DMS 273 (cell line): ENCODE data around the gene SRSF5.
A peak's percentile ranks its signal among the peaks of the same experiment; 100 is the strongest.

Source experiments
- DNase-seq: peaks from one replicate; lab custom pipeline; 2025; ENCODE audit not compliant: unreplicated experiment; lab: John Stamatoyannopoulos, UW

SRSF5 gene

DNA sequence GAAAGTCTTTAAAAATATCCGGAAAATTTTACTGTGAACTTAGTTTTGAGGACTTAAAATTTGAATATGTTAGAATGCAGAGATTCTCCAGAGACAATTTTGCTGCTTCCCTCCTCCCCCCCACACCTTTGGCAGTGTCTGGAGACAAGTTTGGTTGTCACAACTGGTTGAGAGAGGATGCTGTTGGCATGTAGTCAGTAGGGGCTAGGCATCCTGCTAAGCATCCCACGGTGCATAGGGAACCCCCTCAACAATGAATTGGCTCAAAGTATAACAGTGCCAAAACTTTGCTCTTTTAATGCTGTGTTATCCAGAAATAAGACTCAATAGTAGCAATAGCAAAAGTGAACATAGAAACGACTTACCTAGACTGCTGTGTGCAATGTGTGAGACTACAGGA lies 3.6 kb downstream of the SRSF5 start:
- no peak for DNase-seq

DNA sequence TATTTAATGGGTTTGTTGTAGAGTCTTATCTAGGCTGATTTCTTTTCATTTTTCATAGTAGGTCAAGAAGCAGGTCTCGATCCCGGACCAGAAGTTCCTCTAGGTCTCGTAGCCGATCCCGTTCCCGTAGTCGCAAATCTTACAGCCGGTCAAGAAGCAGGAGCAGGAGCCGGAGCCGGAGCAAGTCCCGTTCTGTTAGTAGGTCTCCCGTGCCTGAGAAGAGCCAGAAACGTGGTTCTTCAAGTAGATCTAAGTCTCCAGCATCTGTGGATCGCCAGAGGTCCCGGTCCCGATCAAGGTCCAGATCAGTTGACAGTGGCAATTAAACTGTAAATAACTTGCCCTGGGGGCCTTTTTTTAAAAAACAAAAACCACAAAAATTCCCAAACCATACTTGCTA lies 4.2 kb downstream of the SRSF5 start:
- DNase-seq, result no peak

DNA sequence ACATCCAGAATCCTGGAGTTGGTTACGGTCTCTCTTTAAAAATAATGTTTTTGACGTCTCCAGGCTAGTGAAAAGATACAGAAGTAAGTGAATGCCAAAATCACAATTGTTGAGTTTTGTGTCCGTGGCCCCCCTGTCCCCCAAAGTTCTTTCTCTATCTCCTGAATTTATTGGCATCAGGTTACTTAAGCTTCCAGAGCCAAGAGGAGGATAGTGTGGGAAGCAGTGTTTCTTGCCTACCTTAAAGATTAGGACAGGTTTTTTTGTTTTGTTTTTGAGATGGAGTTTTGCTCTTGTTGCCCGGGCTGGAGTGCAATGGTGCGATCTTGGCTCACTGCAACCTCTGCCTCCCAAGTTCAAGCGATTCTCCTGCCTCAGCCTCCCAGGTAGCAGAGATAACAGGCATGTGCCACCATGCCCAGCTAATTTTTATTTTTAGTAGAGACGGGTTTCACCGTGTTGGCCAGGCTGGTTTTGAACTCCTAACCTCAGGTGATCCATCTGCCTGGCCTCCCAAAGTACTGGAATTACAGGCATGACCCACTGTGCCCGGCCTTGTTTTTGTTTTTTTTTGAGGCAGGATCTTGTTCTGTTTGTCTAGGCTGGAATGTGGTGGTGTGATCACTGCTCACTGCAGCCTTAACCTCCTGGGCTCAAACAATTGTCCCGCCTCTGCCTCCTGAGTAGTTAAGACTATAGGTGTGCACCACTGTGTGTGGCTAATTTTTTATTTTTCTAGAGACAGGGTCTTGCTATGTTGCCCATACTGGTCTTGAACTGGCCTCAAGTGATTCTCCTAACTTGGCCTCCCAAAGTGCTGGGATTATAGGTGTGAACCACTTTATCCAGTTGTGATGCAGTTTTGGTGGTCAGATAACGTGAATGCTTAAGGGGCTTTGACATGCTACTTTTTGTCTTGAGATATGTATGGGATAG lies 5.4 kb downstream of the SRSF5 start:
- no peak for DNase-seq

DNA sequence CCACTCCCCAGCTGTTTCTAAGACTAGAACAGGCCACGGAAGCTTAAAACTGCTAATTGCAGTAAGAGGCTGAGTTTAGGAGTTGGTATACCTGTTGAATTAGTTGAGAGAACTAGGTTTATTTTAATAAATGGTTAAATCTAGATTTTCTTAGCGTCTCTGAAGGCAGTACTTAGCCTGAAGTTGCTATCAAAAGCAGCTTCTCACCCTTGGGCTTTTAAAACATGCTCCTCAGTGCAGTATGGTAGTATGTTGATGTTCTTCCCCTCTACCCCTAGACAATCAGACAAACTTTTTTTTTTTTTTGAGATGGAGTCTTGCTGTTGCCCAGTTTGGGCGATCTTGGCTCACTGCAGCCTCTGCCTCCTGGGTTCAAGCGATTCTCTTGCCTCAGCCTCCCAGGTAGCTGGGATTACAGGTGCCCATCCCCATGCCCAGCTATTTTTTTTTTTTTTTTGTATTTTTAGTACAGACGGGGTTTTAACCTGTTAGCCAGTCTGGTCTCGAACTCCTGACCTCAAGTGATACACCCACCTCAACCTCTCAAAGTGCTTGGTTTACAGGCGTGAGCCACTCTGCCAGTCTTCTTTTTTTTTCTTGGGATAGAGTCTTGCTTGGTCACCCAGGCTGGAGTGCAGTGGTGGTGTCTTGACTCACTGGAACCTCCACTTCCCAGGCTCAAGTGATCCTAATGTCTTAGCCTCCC lies 6.8 kb downstream of the SRSF5 start:
- no peak for DNase-seq

DNA sequence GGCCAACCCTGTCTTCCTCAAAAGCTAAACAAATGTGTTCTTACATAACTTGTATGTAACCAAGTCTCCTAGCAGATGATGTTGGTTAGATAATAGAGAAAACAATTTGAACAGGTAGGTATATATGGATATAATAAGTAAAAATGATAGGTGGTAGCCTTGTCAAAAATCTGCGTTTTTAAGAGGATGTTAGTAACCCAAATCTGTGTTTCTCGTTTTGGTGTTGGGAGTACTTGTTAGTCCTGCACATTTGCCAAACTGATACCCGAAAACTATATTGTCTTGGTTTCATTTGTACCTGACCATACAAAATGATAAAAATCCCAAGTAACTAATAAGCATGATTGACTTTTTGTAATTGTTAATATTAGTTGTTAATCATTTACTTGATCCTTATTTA lies 8.1 kb downstream of the SRSF5 start:
- no peak for DNase-seq

DNA sequence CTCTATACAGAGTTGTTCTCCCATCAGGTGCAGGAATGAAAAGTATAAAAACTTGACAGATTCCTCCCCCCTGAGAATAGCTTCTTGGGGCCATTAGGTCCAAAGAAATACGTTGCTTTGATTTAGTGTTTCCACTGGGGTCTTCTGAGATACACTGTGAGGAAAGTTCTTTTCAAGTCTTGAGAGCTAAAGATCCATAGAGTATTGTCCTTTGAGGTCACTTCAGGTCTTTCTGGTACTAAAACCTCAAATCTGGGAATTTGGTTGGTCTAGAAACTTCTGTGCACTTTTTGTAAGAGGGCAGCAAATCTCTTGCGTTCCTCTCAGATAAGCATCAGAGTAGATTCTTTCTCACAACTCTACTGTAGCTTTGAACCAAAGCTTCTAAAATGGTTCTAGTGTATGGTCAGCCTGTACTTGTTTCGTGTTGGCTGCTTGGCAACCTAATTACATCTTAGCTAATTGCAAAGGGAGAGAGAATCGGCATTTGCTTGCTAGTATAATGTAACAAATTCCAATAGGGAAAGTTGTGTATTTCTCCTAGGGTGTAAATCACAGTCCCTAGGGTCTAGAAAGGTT lies 10.0 kb downstream of the SRSF5 start:
- no peak for DNase-seq

DNA sequence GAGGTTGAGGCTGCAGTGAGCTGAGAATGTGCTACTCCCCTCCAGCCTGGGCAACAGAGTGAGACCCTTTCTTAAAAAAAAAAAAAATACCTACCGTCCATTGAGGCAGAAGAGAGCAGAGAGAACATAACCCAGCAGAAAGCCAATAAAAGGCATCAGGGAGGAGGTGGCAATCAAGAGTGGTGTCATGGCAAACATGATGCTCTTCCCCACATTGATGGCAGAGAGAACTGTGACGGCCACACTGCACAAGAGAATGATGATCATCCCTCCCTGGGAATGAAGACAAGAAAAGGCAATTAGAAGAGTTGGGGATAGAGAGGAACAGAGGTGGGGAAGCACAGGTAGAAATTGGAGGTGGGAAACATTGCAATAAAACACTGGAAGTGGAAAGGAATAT lies 12.1 kb downstream of the SRSF5 start:
- DNase-seq, result no peak

DNA sequence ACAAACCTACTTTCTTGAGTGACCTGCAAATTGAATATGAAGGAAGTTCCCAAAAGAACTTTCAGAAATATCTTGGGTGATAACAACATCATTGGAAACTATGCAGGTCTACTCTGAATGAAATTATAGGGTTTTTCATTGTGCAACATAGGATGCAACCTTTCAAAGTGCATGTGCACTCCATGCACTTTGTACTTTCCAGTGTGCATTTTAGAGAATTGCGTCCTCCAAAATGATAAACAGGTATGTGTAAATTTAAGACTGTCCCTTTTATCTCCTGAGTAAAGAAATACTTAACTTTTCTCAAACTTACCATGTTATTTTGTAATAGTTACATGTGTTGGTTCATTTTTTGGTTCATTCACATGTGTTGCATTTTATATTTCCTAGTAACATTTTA lies 13.2 kb downstream of the SRSF5 start:
- DNase-seq, result no peak

DNA sequence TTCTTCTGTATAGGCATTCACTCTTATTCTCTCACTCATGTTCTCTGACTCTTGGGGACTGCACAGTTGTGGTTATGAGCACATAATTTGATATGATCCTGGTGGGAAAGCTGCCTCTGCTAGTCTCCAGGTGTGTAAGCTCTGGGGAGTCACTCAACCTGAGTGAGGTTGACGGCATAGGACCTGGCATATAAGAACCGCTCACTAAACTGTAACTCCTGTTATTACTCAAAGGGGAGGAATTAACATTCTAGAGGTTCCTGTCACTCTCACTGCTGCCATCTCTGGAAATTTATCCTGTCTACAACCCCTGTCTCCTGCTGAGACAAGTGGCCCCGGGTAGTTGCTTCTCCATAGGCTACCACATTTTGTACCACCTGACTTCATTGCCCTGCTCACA lies 14.0 kb downstream of the SRSF5 start:
- no peak for DNase-seq

DNA sequence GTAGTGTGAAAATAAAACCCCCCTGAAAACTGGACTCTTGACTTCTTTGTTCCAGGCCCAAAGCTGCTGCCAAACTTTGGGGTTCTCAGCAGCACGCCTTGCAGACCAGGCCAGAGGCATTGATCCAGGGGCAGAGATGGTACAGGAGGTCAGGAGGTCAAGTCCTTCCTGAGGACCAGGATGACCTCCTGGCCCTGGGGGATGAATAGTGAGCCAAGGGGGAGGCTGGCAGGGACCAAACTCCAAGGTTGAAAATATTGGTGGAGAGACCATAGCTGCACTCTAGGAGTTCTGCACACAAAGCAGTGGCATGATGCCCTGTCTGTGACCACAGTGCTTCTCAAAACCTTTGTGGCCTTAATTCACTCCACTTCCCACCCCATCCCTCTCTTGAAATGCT lies 18.0 kb downstream of the SRSF5 start:
- DNase-seq, result no peak

DNA sequence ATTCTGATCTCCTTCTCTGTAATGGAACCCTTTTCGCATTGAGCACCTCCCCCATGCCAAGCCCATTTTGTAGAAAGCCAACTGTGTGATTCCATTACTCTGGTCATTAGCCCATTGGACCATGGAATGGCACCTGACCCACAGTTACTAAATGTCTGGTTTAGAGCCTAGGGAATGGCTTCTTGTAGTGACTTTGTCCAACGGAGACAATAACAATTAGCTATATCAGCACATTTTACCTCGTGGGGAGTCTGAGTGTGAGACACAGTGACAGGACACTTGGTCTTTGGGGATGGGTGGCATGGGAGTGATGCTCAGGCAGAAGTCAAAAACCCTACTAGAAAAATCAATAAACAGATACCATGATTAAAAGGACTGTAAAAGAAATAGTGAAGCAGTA lies 19.7 kb downstream of the SRSF5 start:
- DNase-seq, result no peak

DNA sequence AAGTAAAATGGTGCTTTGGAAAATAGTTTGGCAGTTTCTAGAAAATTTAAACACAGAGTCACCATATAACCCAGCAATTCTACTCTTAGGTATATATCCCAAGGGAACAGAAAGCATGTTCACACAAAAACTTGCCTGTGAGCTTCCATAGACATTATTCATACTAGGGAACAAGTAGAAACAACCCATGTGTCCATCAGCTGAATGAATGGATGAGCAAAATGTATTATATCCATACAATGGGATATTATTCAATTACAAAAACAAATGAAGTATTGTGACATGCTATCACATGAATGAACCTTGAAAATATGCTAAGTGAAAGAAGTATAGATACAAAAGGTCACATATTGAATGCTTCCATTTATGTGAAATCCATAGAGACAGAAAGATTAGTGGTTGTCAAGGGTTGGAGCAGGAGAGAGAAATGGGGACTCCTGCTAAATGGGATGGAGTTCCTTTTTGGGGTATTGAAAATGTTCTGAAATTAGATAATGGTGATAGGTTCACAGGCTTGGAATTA lies 22.2 kb downstream of the SRSF5 start:
- DNase-seq, result no peak

DNA sequence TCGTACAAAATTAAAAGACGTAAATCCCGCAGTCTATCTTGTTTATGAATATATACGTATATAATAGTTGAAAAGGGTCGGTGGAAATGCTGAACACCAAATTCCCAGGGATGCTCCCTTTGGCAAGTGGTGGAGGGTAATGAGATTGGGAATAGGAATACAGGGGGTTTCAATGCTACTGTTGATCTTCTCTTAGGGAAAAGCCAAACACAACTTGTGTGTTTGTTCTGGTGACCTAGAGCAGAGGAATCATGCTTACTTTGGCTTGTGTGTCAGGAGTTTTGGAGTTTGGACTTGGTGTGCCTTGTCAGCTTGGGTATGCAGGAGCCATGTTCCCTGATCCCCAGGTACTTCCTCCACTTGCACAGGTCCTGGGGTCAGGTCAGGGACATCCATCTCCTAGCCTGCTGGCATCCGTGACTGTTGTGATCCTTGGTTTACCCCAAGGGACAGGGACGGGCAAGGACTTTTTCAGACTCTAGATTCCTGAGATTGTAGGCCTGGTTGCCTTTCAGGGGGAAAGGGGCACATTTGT lies 26.0 kb downstream of the SRSF5 start:
- DNase-seq, result no peak

DNA sequence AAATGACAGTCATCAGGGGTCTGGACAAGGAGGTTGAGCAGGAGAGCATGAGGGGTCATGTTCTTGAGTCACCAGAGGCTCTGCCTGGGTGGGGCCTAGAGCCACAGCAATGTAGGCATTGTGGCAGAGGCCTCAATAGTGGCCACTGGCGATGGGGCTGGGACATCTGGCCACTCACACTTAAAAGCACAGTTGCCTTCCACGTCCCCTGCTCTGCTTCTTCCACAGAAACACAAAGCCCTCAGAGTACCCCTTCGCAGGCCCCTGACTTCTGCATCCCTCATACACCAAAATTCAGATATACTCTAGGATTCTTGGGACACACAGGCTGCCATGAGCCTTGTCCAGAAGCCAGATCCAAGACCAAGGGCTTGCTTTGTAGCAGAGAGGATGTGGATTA lies 27.8 kb downstream of the SRSF5 start:
- no peak for DNase-seq

DNA sequence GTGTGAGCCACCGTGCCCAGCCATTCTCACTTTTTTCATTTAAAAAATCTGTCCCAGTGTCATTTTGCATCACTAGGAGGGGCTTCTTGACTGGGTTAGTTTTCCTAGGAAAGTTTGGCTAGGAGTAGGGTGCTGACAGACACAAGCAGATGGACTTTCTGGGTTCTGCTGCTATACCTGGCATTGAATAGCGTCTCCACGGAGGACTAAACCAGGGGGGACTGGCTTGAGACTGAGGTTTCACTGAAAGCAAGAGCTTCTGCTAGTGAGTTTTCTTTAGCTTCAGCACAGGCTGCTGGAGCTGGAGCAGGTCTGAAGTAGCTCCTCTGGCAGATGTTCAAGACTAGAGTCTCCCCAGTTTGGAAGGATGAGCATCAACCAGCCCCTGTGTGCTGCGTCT lies 28.7 kb downstream of the SRSF5 start:
- no peak for DNase-seq

DNA sequence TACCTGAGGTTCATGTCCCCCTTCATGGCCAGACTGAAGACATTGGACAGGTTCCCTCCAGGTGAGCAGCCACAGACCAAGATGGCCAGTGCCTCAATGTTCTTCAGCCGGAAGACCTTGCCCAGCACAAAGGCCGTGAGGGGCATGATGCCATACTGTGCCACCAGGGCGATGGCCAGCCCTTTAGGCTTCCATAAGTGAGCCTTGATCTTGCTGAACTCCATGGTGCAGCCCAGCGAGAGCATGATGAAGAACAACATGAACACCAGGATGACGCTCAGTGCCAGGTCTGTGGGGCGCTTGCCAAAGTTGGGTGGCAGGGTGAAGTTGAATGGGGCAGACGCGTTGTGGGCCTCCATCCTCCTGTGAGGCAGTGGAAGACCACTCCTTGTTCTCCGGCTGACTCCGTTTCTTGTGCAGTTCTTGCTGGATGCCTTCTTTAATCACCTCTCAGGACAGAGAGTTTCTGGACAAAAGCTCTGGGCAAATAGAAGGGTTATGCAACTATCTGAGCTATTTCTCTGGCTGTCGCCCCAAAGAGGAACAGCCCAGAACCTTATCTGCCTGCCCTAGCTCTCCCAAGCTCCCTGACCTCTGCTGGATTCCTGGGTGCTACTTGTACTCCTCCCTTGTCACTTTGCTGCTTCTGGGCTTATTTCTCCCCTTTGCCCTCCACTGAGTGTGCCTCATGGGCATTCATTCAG lies 30.0 kb downstream of the SRSF5 start, which contains the start of gene SLC10A1:
SLC10A1 (minus strand) TSS at position 445 of the 704 bp plus-strand sequence; CDS start at position 359, 86 bp downstream.
- no peak for DNase-seq

DNA sequence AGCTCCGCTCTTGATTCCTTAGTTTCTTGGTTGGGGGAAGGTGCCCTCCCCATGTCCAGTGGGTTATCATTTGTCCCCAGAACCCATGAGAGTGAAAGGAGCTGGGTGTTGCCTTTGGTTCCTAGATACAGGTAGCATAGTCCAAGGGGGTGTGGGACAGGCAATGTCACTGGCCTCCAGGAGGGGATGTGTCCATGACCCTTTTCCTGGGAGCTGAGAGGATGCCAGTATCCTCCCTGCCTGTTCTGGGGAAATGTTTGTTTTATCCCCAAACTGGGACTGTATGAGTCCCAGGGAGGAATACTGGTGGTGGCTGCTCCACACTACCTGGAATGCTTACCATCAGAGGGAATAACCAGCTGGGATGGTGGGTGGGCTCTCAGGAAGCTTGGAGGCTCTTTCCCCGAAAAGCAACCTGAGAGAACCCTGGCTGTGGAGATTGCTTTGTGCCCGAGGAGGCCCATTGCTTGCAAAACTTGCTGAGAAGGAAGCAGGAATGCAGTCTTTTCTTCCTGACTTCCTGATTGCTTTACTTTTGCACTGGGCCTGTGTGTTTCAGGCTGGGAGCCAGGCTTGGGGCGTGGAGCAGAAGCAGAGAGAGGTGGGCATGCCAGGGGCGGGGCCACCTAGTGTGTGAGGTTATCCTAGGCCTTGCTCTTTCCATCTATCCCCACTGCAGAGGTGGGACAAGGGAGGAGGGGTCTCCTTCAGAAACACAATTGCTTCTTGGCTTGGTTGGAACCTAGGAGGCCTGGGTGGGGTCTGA lies 30.8 kb downstream of the SRSF5 start:
- DNase-seq, result no peak

DNA sequence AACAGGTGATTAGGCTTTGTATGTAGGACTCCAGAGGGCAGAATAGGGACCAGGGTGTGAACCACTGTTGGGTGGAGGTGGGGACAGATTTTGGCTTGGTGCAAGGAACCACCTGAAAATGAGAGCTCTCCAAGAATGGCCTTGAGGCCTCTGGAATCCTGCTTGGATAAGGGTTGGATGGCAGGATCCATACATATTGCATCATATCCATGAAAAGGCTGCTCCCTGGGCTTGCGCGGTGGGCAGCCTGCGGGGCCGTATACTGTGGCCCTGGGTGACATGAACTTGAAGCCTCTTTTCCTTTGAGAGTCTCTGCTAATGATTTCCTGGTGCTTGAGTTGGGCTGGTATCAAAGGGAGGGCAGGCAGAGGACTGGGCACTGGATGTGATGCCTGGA lies 31.4 kb downstream of the SRSF5 start:
- DNase-seq, result no peak

DNA sequence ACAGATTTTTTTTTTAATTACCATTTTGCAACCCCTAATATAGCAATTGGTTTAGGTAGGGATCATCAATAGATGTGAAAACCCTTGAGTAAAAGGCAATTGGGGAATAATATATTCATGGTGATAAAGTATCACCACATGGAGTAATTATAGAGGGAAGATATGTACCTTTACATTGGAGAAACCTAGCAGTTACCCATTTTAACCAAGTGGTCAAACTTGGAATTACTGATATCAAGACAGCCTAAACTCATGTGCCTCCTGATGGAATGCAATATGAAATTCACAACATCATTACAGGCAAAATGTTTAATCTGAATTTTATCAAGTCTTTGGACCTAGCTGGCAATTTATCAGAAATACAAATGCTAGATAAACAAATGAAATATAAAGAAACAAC lies 36.8 kb downstream of the SRSF5 start:
- DNase-seq, result peak; percentile 37

DNA sequence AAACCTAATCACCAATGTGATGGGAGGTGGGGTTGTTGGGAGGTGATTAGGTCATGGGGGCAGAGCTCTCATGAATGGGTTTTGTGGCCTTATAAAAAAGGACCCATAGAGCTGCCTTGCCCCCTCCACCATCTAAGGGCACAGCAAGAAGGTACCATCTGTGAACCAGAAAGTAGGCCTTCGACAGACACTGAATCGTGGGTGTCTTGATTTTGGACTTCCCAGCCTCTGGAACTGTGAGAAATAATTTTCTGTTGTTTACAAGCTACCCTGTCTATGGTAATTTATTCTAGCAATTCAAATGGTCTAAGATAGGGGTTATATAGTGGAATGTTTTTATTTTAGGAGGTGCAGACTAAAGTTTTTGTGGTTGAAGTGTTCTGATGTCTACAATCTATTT lies 38.0 kb downstream of the SRSF5 start:
- no peak for DNase-seq
